Neural crest cell (in vitro differentiated cells): Measurements from ENCODE around the gene MPEG1. TPM values are rescaled to one million over a fixed set of nuclear protein-coding genes. Genes with fewer than 3 reads are reported as not detected.

Source experiments
- DNase-seq: peaks from one replicate; pipeline ENCODE4 v3.0.0; 2021; ENCODE audit warnings: low read depth, mixed read lengths, low spot score
- H3K27ac Mint-ChIP-seq: one replicate; pipeline ENCODE4 v1.8.0; 2021; ENCODE audit warnings: mild to moderate bottlenecking, mixed read lengths; ENCODE audit not compliant: unreplicated experiment
- H3K27me3 Mint-ChIP-seq: 2 replicates; pipeline ENCODE4 v1.8.0; 2021; ENCODE audit warnings: low read depth, mild to moderate bottlenecking, mixed read lengths
- H3K36me3 Mint-ChIP-seq: 2 replicates; pipeline ENCODE4 v1.8.0; 2021; ENCODE audit warnings: low read depth, mild to moderate bottlenecking, mixed read lengths
- H3K4me1 Mint-ChIP-seq: 2 replicates; pipeline ENCODE4 v1.8.0; 2021; ENCODE audit warnings: mixed read lengths
- H3K4me3 Mint-ChIP-seq: one replicate; pipeline ENCODE4 v1.8.0; 2021; ENCODE audit warnings: mild to moderate bottlenecking, mixed read lengths
- H3K9me3 Mint-ChIP-seq: 2 replicates; pipeline ENCODE4 v1.8.0; 2021; ENCODE audit warnings: mixed read lengths
- CTCF ChIP-seq: fragments of 200-600 bp; sonication (generic); conservative IDR thresholded peaks from 2 replicates; pipeline ENCODE4 v1.5.0; 2021; ENCODE audit warnings: antibody characterized with exemption, mild to moderate bottlenecking
- total RNA-seq: library from RNA; stranded (reverse); gene quantifications from 2 replicates; pipeline ENCODE4 v1.2.1, GENCODE V29; 2021

MPEG1 gene
- total RNA-seq, 1 donor from 2014 or later, result not detected

- peak overlapping the region; percentile 92 for H3K4me3 Mint-ChIP-seq
- peaks cover 30% of the 10 kb centered on the region for H3K36me3 Mint-ChIP-seq
- H3K9me3 Mint-ChIP-seq, result peaks cover 3% of the 10 kb centered on the region
- H3K27me3 Mint-ChIP-seq, result peaks cover 6% of the 10 kb centered on the region
- peaks cover 70% of the 10 kb centered on the region for H3K4me1 Mint-ChIP-seq
- TF ChIP-seq CTCF, result no peak
- peak overlapping the region; percentile 81 for H3K27ac Mint-ChIP-seq
- DNase-seq, result peak; percentile 36
Observed at GRCh38 chr11:59175091-59175501, 37.6 kb downstream of the MPEG1 start.

GRCh38 chr11:59174664-59175033 is 38.1 kb downstream of the MPEG1 start:
- TF ChIP-seq CTCF, result no peak
- Mint-ChIP-seq H3K4me1 (peaks cover 65% of the 10 kb centered on the region), H3K27ac (peak overlapping the region; percentile 81), H3K36me3 (peaks cover 26% of the 10 kb centered on the region), H3K9me3 (peaks cover 2% of the 10 kb centered on the region), H3K4me3 (peak overlapping the region; percentile 92), H3K27me3 (peaks cover 6% of the 10 kb centered on the region)
- no peak for DNase-seq

- peaks cover 22% of the 10 kb centered on the region for H3K36me3 Mint-ChIP-seq
- peak overlapping the region; percentile 92 for H3K4me3 Mint-ChIP-seq
- peak overlapping the region; percentile 97 for H3K27ac Mint-ChIP-seq
- no peak for DNase-seq
- peaks cover 60% of the 10 kb centered on the region for H3K4me1 Mint-ChIP-seq
- H3K9me3 Mint-ChIP-seq, result no peaks in the 10 kb centered on the region
- peaks cover 6% of the 10 kb centered on the region for H3K27me3 Mint-ChIP-seq
- TF ChIP-seq CTCF, result no peak
Observed at GRCh38 chr11:59173964-59174663, 38.6 kb downstream of the MPEG1 start.

DNA sequence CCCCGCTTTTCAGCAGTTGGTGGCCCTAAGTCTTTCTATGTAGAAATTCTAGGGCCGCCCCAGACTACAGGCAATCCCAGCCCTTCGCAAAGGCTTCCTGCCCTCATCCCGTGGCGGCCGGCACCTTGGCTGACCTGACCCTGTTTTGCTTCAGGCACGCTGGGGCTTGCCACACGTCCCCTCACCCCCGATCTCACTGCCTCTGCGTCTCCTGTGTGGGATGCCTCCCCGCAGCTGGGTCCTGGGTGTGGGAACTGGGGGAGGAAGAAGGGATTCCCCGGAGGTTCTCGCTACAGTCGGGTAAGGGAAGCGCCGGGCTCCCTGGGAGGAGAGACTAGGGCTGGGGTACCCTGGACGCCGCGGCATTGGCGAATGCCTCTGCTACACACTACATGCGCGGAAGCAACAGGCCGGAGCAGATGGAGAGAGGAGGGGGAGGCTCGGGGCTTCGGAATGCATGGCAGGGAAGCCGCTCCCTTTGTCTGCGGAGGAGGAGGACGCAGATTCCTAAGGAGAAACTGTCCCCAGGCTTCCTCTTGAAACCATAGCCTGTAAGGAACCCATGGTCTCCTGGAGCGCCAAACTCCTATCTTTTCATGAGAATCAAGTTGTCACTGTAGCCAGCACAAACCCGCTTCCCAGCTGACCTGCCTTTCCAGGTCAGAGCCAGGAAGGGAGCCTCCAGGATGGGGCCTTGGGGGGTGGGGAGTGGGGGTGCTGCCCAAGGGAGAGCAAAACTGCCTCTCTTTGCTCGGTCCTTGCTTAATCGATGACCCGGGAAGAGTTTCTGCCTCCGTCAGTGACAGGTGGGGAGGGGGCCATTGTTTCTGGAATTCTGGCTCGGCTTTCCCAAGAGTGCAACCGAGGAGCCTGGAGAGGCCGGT is 39.4 kb downstream of the MPEG1 start:
- peaks cover 52% of the 10 kb centered on the region for H3K4me1 Mint-ChIP-seq
- peaks cover 6% of the 10 kb centered on the region for H3K27me3 Mint-ChIP-seq
- H3K9me3 Mint-ChIP-seq, result no peaks in the 10 kb centered on the region
- DNase-seq, result peak; percentile 44
- peak overlapping the region; percentile 92 for H3K4me3 Mint-ChIP-seq
- H3K27ac Mint-ChIP-seq, result peak overlapping the region; percentile 97
- TF ChIP-seq CTCF, result no peak
- H3K36me3 Mint-ChIP-seq, result peaks cover 17% of the 10 kb centered on the region

- H3K4me3 Mint-ChIP-seq, result peak overlapping the region; percentile 92
- H3K27ac Mint-ChIP-seq, result peak overlapping the region; percentile 97
- TF ChIP-seq CTCF, result no peak
- H3K4me1 Mint-ChIP-seq, result peaks cover 44% of the 10 kb centered on the region
- peaks cover 6% of the 10 kb centered on the region for H3K27me3 Mint-ChIP-seq
- no peaks in the 10 kb centered on the region for H3K9me3 Mint-ChIP-seq
- DNase-seq, result no peak
- H3K36me3 Mint-ChIP-seq, result peaks cover 12% of the 10 kb centered on the region
Observed at GRCh38 chr11:59172345-59173079, 40.2 kb downstream of the MPEG1 start.
